ENCODE results near the gene MCUB. TPM values are rescaled to one million over a fixed set of nuclear protein-coding genes. Genes with fewer than 3 reads are reported as not detected.

MCUB gene
- total RNA-seq, result 37.2 and 37.3 TPM in 2 replicates

DNA sequence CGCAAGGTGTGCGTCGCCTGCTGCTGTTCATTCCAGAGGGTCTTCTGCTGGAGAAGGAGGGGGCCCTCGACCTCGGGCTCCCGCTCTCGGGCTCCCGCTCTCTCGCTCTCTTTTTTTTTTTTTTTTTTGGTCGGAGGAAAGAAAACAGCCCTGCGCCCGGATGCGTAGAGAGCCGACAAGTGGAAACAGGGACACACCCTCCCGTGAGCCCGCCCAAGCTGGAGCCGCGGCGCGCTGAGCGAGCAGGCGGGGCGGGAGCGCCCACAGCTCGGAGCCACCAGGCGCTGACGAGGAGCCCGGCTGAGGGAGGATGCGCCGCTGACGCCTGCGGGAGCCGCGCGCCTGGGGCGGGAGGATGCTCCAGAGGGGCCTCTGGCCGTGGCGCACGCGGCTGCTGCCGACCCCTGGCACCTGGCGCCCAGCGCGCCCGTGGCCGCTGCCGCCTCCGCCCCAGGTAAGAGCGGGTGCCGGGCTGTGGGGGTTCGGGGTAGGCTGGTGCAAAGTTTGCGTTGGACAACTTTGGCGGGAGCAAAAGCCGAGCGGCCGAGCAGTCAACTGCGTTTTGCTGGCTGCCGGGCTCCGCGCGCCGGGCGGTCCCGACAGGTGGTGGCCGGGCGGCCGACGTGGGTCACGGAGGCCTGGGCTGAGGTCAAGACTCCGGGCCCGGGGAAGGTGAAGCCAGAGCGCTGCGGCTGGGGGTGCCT is at the start of gene MCUB:
MCUB (plus strand) TSS at position 264 of the 704 bp plus-strand sequence; CDS start at position 356, 92 bp downstream.

DNA sequence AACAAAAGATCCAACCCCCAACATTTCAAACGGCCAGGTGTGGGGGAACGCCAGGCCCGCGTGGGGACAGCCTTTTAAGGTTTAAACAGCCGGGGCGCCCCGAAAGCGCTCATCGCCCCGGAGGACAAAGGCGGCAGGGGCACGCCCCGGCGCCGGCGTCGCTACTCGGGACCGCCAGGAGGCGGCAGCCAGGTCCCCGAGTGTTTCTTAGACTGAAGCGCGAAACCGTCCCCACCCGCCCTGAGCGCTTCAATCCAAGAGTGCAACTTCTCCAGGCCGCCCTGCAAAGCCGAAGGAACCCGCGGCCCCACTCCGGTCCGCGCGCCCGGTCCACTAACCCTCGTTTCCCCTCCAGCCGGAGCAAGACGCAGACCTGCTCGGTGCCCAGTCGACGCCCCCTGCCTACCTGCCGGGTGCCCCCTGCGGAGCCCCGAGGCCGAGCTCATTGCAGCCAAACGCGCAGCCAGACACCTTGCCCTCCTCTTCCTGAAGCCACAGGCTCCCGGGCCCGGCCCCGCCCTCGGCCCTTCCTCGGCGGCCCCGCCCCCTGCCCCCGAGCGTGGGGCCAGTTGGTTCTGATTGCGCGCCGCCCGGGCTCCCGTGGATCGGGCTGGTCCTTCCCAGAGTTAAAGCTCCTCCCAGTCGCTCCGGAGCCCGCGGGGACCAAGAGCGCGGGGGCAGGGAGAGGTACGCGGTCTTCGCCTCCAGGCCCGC is 143.1 kb downstream of the MCUB start, which contains the start of gene CASP6:
CASP6 (minus strand) TSS at position 496 of the 714 bp plus-strand sequence; CDS start at position 446, 50 bp downstream.

DNA sequence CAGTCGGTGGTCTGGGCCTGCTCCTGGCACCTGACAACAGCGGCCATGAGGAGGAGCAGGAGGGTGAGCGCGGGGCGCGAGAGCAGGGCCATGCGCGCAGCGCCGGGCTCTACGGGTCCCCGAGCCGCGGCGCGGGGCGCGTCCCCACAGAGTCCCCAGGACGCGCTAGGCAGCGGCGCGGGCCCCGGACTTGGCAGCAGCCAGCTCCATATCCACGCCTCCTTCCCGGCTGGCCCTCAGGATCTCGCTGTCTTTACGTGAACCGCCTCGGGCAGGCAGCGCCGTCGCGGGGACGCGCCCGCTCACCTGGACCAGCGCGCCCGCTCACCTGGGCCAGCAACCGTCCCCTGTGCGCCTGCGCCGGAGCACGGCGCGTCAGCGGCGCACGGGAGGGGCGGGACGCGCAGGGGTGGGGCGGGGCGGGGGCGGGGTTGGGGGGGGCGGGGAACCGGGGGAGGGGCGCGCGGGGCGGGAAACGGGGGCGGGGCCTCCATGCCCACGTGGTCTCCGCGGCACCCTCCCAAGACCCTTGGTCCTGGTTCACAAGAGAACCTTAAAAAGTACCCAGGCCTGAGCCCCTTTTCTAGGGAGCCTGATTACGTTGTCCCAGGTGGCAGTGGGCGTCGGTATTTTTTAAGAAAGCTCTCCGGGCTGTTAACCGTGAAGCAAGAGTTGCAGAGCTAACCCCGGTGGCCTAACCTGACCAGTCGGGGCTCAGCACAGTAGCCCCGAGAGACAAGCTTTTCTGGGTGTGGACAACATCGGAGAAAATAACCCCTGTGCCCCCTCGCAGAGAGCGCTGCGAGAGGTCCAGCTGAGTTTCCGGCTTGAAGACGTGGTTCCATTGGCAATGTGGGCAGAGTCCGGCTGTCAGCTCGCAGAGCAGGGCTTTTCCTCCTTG is 169.9 kb downstream of the MCUB start, which contains the start of gene PLA2G12A:
PLA2G12A (minus strand) TSS at position 353 of the 901 bp plus-strand sequence; CDS start at position 92, 261 bp downstream.

Small RNA genes within 50 kb of the gene (small RNA-seq; reads per million reads assigned to genes)
- not detected for gene HIGD1AP14

Other genes starting within 250 kb of the MCUB start
- gene SEC24B, start 126.4 kb upstream of the MCUB start, total RNA-seq, result 26.9 and 33.1 TPM in 2 replicates
- 22.7 and 32.5 TPM in 2 replicates for gene CASP6, start 143.2 kb downstream of the MCUB start, total RNA-seq
- 16.1 and 30.6 TPM in 2 replicates for gene PLA2G12A, start 169.8 kb downstream of the MCUB start, total RNA-seq
- 25.5 and 59.7 TPM in 2 replicates for gene CFI, start 241.8 kb downstream of the MCUB start, total RNA-seq

All from articular chondrocyte of knee joint (primary cell).